Suprapubic skin (tissue), 4 donors: ENCODE data around the gene TMEM203. TPM values are rescaled to one million over a fixed set of nuclear protein-coding genes. Genes with fewer than 3 reads are reported as not detected.

Experiments used
- DNase-seq, 2 donors: peaks; one replicate each; pipeline ENCODE4 v3.0.0-alpha.2; 2019; ENCODE audit warnings: low spot score in 2 of 2
- H3K27ac ChIP-seq: fragments of 200-600 bp; sonication (generic); one replicate; pipeline ENCODE4 v1.5.1; 2019
- H3K27me3 ChIP-seq: fragments of 200-600 bp; sonication (generic); one replicate; pipeline ENCODE4 v1.5.1; 2019
- H3K36me3 ChIP-seq: fragments of 200-600 bp; sonication (generic); one replicate; pipeline ENCODE4 v1.5.1; 2019
- H3K4me1 ChIP-seq: fragments of 200-600 bp; sonication (generic); one replicate; pipeline ENCODE4 v1.5.1; 2019
- H3K4me3 ChIP-seq: fragments of 200-600 bp; sonication (generic); one replicate; pipeline ENCODE4 v1.5.1; 2019; ENCODE audit warnings: mild to moderate bottlenecking
- H3K9me3 ChIP-seq: fragments of 200-600 bp; sonication (generic); one replicate; pipeline ENCODE4 v1.5.1; 2019
- EP300 ChIP-seq: sonication (generic); formaldehyde crosslinking; IDR thresholded peaks from one replicate; pipeline ENCODE4 v1.6.1; 2017; ENCODE audit warnings: antibody characterized with exemption
- POLR2A ChIP-seq, 2 donors: fragments of 450-650 bp; IDR thresholded peaks; one replicate each; pipeline ENCODE4 v1.6.1; 2017; ENCODE audit warnings: antibody characterized with exemption in 2 of 2, mild to moderate bottlenecking in 2 of 2, moderate library complexity in 2 of 2
- POLR2AphosphoS5 ChIP-seq, 3 donors: sonication (generic); formaldehyde crosslinking; IDR thresholded peaks; one replicate each; pipeline ENCODE4 v1.6.1; 2017; ENCODE audit warnings: antibody characterized with exemption in 3 of 3
- WGBS: methylation state at CpG from one replicate; pipeline ENCODE4 v1.1.5; 2018; 5-methylcytosine and 5-hydroxymethylcytosine counted together
- total RNA-seq, 4 donors: library from RNA; depleted of rRNA; stranded (reverse); fragments of >200 nt; gene quantifications; one replicate each; pipeline ENCODE4 v1.1.0, GENCODE V29; 2016
- TF ChIP-seq, protein P1 (sequence below), 2 donors: fragments of 200-600 bp in 1 of 2; fragments of 450-650 bp in 1 of 2; sonication (generic) in 1 of 2; IDR thresholded peaks; one replicate each; pipeline ENCODE4 v1.5.1; 2016 to 2019; ENCODE audit warnings: antibody characterized with exemption in 2 of 2, mild to moderate bottlenecking in 1 of 2, moderate library complexity in 1 of 2

Gene TMEM203
- total RNA-seq, 4 donors from 2014 or later: 25.0 to 52.4 (median 40.8) TPM

- no CpG with 5 or more reads among the region's 20 CpGs for WGBS
- no peak overlapping the region for H3K4me3 ChIP-seq
- TF ChIP-seq, protein P1, sequence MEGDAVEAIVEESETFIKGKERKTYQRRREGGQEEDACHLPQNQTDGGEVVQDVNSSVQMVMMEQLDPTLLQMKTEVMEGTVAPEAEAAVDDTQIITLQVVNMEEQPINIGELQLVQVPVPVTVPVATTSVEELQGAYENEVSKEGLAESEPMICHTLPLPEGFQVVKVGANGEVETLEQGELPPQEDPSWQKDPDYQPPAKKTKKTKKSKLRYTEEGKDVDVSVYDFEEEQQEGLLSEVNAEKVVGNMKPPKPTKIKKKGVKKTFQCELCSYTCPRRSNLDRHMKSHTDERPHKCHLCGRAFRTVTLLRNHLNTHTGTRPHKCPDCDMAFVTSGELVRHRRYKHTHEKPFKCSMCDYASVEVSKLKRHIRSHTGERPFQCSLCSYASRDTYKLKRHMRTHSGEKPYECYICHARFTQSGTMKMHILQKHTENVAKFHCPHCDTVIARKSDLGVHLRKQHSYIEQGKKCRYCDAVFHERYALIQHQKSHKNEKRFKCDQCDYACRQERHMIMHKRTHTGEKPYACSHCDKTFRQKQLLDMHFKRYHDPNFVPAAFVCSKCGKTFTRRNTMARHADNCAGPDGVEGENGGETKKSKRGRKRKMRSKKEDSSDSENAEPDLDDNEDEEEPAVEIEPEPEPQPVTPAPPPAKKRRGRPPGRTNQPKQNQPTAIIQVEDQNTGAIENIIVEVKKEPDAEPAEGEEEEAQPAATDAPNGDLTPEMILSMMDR (IDR thresholded peaks at IDR 0.05): no peak
- TF ChIP-seq POLR2AphosphoS5 (IDR thresholded peaks at IDR 0.05) (no peak), EP300 (no peak), POLR2A (IDR thresholded peaks at IDR 0.05) (no peak)
- H3K9me3 ChIP-seq: no peaks in the 10 kb centered on the region
- DNase-seq: no peak
- H3K27ac ChIP-seq: no peak overlapping the region
- H3K27me3 ChIP-seq: no peaks in the 10 kb centered on the region
- peaks cover 83% of the 10 kb centered on the region for H3K36me3 ChIP-seq
- H3K4me1 ChIP-seq: peaks cover 3% of the 10 kb centered on the region
Observed at GRCh38 chr9:137180491-137180890, 25.0 kb downstream of the TMEM203 start.

GRCh38 chr9:137179761-137180160 lies 25.7 kb downstream of the TMEM203 start:
- H3K4me3 ChIP-seq: no peak overlapping the region
- TF ChIP-seq, protein P1 (IDR thresholded peaks at IDR 0.05): no peak
- TF ChIP-seq POLR2A (IDR thresholded peaks at IDR 0.05) (no peak), EP300 (no peak), POLR2AphosphoS5 (IDR thresholded peaks at IDR 0.05) (no peak)
- no peak overlapping the region for H3K27ac ChIP-seq
- DNase-seq: no peak
- 92% methylated on average over 14 of the region's 17 CpGs for WGBS
- H3K36me3 ChIP-seq: peaks cover 76% of the 10 kb centered on the region
- no peaks in the 10 kb centered on the region for H3K27me3 ChIP-seq
- no peaks in the 10 kb centered on the region for H3K9me3 ChIP-seq
- H3K4me1 ChIP-seq: peaks cover 10% of the 10 kb centered on the region

GRCh38 chr9:137178939-137179630 lies 26.4 kb downstream of the TMEM203 start:
- Histone ChIP-seq H3K4me1 (peaks cover 16% of the 10 kb centered on the region), H3K9me3 (no peaks in the 10 kb centered on the region), H3K36me3 (peaks cover 69% of the 10 kb centered on the region), H3K27me3 (no peaks in the 10 kb centered on the region), H3K27ac (no peak overlapping the region), H3K4me3 (no peak overlapping the region)
- no peak for DNase-seq
- TF ChIP-seq EP300 (no peak), POLR2AphosphoS5 (IDR thresholded peaks at IDR 0.05) (no peak), POLR2A (IDR thresholded peaks at IDR 0.05) (no peak)
- TF ChIP-seq, protein P1 (IDR thresholded peaks at IDR 0.05): no peak
- 92% methylated on average over 13 of the region's 19 CpGs for WGBS

DNA sequence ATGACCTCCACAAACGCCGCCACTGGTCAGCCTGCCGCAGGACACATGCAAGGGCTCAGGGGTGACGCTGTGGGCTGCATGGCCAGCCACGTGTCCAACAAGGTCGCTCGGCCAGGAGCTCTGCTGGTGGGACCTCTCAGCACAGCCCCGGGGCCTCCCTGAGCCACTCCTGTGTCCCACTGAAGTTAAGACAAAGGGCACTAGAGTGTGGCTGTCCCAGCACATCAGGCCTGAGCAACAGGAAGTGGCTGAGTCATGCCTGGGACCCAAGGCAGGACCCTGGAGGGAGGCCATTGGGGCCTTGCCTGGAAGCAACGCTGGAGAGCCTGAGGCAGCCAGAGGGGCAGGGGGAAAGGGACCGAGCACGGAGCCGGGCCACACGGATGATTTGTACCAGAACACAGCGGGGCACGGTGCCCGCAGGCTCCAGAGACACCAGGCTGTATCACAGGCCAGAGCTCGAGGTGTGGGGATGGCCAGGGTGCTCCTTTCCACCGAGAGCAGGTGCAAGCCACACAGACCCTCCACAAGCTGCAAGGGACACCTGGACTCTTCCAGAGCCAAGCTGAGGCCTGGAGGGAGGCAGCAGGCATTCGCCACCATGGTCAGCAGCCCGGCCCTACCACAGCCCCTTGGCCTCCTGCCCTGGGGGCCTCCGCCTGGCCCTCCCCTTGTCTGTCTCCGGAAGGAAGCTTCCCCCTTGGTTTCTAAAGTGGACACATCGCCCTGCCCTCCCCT lies 27.1 kb downstream of the TMEM203 start:
- no peaks in the 10 kb centered on the region for H3K9me3 ChIP-seq
- H3K4me1 ChIP-seq: peaks cover 24% of the 10 kb centered on the region
- no peaks in the 10 kb centered on the region for H3K27me3 ChIP-seq
- no peak for TF ChIP-seq POLR2AphosphoS5 (IDR thresholded peaks at IDR 0.05)
- TF ChIP-seq, protein P1 (IDR thresholded peaks at IDR 0.05): no peak
- no peak for TF ChIP-seq EP300
- no peak for TF ChIP-seq POLR2A (IDR thresholded peaks at IDR 0.05)
- 90% methylated on average over 13 of the region's 23 CpGs for WGBS
- no peak overlapping the region for H3K4me3 ChIP-seq
- DNase-seq: no peak
- no peak overlapping the region for H3K27ac ChIP-seq
- peaks cover 62% of the 10 kb centered on the region for H3K36me3 ChIP-seq
